Caco-2 (cell line): ENCODE results near the gene VWA5A. TPM values are rescaled to one million over a fixed set of nuclear protein-coding genes. Genes with fewer than 3 reads are reported as not detected.
A peak's percentile ranks its signal among the peaks of the same experiment; 100 is the strongest.

Source experiments
- BruUV-seq: library from RNA; stranded (reverse); fragments of 400-500 nt; replicated peaks from 2 replicates; lab custom pipeline; 2021; lab: Mats Ljungman, UMichigan
- CTCF ChIA-PET: fragments of 300-600 bp; sonication (Branson Sonifier 250); formaldehyde crosslinking; loops from one replicate; lab custom pipeline; 2022; ENCODE audit warnings: antibody characterized with exemption; lab: Charles Lee
- POLR2A ChIA-PET: fragments of 300-600 bp; sonication (Branson Sonifier 250); formaldehyde crosslinking; loops from one replicate; lab custom pipeline; 2022; ENCODE audit warnings: antibody characterized with exemption; lab: Charles Lee
- DNase-seq, 2 experiments: peaks; one replicate each; pipeline versions ENCODE4 v3.0.0 to v3.0.0-alpha.2; 2020 to 2022
- H3K27me3 ChIP-seq: replicated peaks from 2 replicates; pipeline ENCODE4 v1.6.0; 2011; ENCODE audit warnings: low read length; ENCODE audit not compliant: control insufficient read depth, insufficient read depth
- H3K36me3 ChIP-seq: 2 replicates; pipeline ENCODE4 v1.5.1; 2011; ENCODE audit warnings: low read length; ENCODE audit not compliant: control insufficient read depth, insufficient read depth
- H3K4me1 ChIP-seq: fragments of 250-450 bp; sonication (Bioruptor Pico); 2 replicates; pipeline ENCODE4 v1.5.1; 2020; ENCODE audit warnings: mild to moderate bottlenecking
- H3K4me3 ChIP-seq: 2 replicates; pipeline ENCODE4 v1.5.1; 2011; ENCODE audit warnings: low read depth, mild to moderate bottlenecking, control low read depth, low read length
- H3K9me3 ChIP-seq: fragments of 250-450 bp; sonication (Bioruptor Pico); 2 replicates; pipeline ENCODE4 v1.5.1; 2020; ENCODE audit warnings: mild to moderate bottlenecking, moderate library complexity
- H3K27ac Mint-ChIP-seq: one replicate; pipeline ENCODE4 v1.8.0; 2022; ENCODE audit warnings: mixed read lengths; ENCODE audit not compliant: unreplicated experiment
- H3K27me3 Mint-ChIP-seq: one replicate; pipeline ENCODE4 v1.8.0; 2022; ENCODE audit warnings: mixed read lengths; ENCODE audit not compliant: insufficient read depth, unreplicated experiment
- H3K36me3 Mint-ChIP-seq: one replicate; pipeline ENCODE4 v1.8.0; 2022; ENCODE audit warnings: mild to moderate bottlenecking, mixed read lengths; ENCODE audit not compliant: insufficient read depth, unreplicated experiment
- H3K4me1 Mint-ChIP-seq: one replicate; pipeline ENCODE4 v1.8.0; 2022; ENCODE audit warnings: low read depth, mixed read lengths; ENCODE audit not compliant: unreplicated experiment
- H3K4me3 Mint-ChIP-seq: one replicate; pipeline ENCODE4 v1.8.0; 2022; ENCODE audit warnings: mild to moderate bottlenecking, moderate library complexity, mixed read lengths; ENCODE audit not compliant: unreplicated experiment
- H3K9me3 Mint-ChIP-seq: one replicate; pipeline ENCODE4 v1.8.0; 2022; ENCODE audit warnings: mixed read lengths; ENCODE audit not compliant: unreplicated experiment
- CTCF ChIP-seq, 2 experiments: fragments of 200-600 bp in 1 of 2; IDR thresholded peaks; 1 replicate in 1 of 2; 2 replicates in 1 of 2; pipeline versions ENCODE4 v1.5.1 to v1.8.0; 2011 to 2022; ENCODE audit warnings: antibody characterized with exemption in 1 of 2, control low read depth in 1 of 2, inconsistent platforms in 1 of 2, low read depth in 1 of 2, low read length in 1 of 2, mild to moderate bottlenecking in 1 of 2, moderate library complexity in 1 of 2; ENCODE audit not compliant: insufficient read depth in 1 of 2, severe bottlenecking in 1 of 2, unreplicated experiment in 1 of 2
- intact Hi-C: fragments of 100-400 bp; cut with micrococcal nuclease; formaldehyde crosslinking; loops from one replicate; pipeline ENCODE4 v1.10.0; 2022; ENCODE audit not compliant: unreplicated experiment
- total RNA-seq: library from RNA; stranded (reverse); gene quantifications from 2 replicates; pipeline ENCODE4 v1.2.3, GENCODE V29; 2022

Gene VWA5A
- total RNA-seq, 1 experiment from 2014 or later = 1.6 TPM

GRCh38 chr11:124194293-124195188 lies 79.3 kb downstream of the VWA5A start:
- Mint-ChIP-seq H3K27ac (no peak overlapping the region), H3K27me3 (peaks cover 10% of the 10 kb centered on the region), H3K9me3 (no peaks in the 10 kb centered on the region), H3K4me1 (no peaks in the 10 kb centered on the region), H3K4me3 (no peak overlapping the region), H3K36me3 (no peaks in the 10 kb centered on the region)
- no peak for TF ChIP-seq CTCF (IDR thresholded peaks at IDR 0.05; ENCODE audit: insufficient read depth in 1 of 2, low read depth in 1 of 2, low read length in 1 of 2, severe bottlenecking in 1 of 2, unreplicated experiment in 1 of 2)
- no peaks in the 10 kb centered on the region for H3K9me3 ChIP-seq
- POLR2A ChIA-PET = no interaction called here
- H3K4me3 ChIP-seq = no peak overlapping the region
- no TSS peak for BruUV-seq
- DNase-seq = no peak
- no peaks in the 10 kb centered on the region for H3K4me1 ChIP-seq
- no peaks in the 10 kb centered on the region for H3K27me3 ChIP-seq
- no peaks in the 10 kb centered on the region for H3K36me3 ChIP-seq
- CTCF ChIA-PET = interaction anchor here (0.6 to 3.4 kb wide), 3 partner anchors 57 to 125 kb away, joined by 5 to 21 read pairs (median 8); no protein-coding TSS in a partner anchor
- intact Hi-C loops = loop anchor here (1.0 to 10.0 kb wide), 3 partner anchors 86 to 450 kb away; partner anchors contain the start of gene ZNF202

GRCh38 chr11:124195189-124195734 lies 80.0 kb downstream of the VWA5A start:
- Histone ChIP-seq H3K4me1 (no peaks in the 10 kb centered on the region), H3K9me3 (no peaks in the 10 kb centered on the region), H3K36me3 (no peaks in the 10 kb centered on the region), H3K27me3 (no peaks in the 10 kb centered on the region), H3K4me3 (no peak overlapping the region)
- intact Hi-C loops = loop anchor here (1.0 to 10.0 kb wide), 3 partner anchors 87 to 450 kb away; partner anchors contain the start of gene ZNF202
- ChIA-PET POLR2A (no interaction called here), CTCF (interaction anchor here (1.3 to 3.4 kb wide), 2 partner anchors 124 to 126 kb away, joined by 8 to 21 read pairs; no protein-coding TSS in a partner anchor)
- Mint-ChIP-seq H3K4me1 (no peaks in the 10 kb centered on the region), H3K9me3 (no peaks in the 10 kb centered on the region), H3K27ac (no peak overlapping the region), H3K27me3 (peaks cover 14% of the 10 kb centered on the region), H3K4me3 (no peak overlapping the region), H3K36me3 (no peaks in the 10 kb centered on the region)
- DNase-seq = peak; percentile 62 to 68
- peak; percentile 82 to 88 for TF ChIP-seq CTCF (IDR thresholded peaks at IDR 0.05; ENCODE audit: insufficient read depth in 1 of 2, low read depth in 1 of 2, low read length in 1 of 2, severe bottlenecking in 1 of 2, unreplicated experiment in 1 of 2)
- BruUV-seq = no TSS peak

Other genes starting within 250 kb of the VWA5A start
- gene TMEM225, start 229.8 kb upstream of the VWA5A start, total RNA-seq = not detected in 2 replicates
- not detected in 2 replicates for gene OR8D4, start 213.3 kb upstream of the VWA5A start, total RNA-seq
- gene OR4D5, start 175.8 kb upstream of the VWA5A start, total RNA-seq = not detected in 2 replicates
- gene OR6T1, start 171.6 kb upstream of the VWA5A start, total RNA-seq = not detected in 2 replicates
- gene OR10S1, start 137.7 kb upstream of the VWA5A start, total RNA-seq = not detected in 2 replicates
- not detected in 2 replicates for gene OR10G6, start 120.3 kb upstream of the VWA5A start, total RNA-seq
- gene OR10G4, start 102.5 kb upstream of the VWA5A start, total RNA-seq = not detected in 2 replicates
- not detected in 2 replicates for gene OR10G9, start 92.4 kb upstream of the VWA5A start, total RNA-seq
- gene OR10G8, start 88.7 kb upstream of the VWA5A start, total RNA-seq = not detected in 2 replicates
- not detected in 2 replicates for gene OR10G7, start 74.1 kb upstream of the VWA5A start, total RNA-seq
- gene OR10D3, start 67.9 kb downstream of the VWA5A start, total RNA-seq = not detected in 2 replicates
- gene OR8G1, start 125.6 kb downstream of the VWA5A start, total RNA-seq = not detected in 2 replicates
- not detected in 2 replicates for gene OR8G5, start 140.9 kb downstream of the VWA5A start, total RNA-seq
- not detected in 2 replicates for gene OR8D1, start 198.5 kb downstream of the VWA5A start, total RNA-seq
- gene OR8D2, start 204.7 kb downstream of the VWA5A start, total RNA-seq = not detected in 2 replicates